GM19023 (cell line): ENCODE data around the gene THEM4.
"Not testable (repeated sequence)": the region's sequence is repeated elsewhere in the genome, so short reads cannot be mapped to it uniquely, and the experiment has no call there.

ENCODE experiments used
- ATAC-seq: cut with Tn5 transposase; IDR thresholded peaks from one replicate; pipeline ENCODE4 v1.9.1; 2021; ENCODE audit warnings: mild to moderate bottlenecking, moderate library complexity; ENCODE audit not compliant: unreplicated experiment

THEM4 gene

DNA sequence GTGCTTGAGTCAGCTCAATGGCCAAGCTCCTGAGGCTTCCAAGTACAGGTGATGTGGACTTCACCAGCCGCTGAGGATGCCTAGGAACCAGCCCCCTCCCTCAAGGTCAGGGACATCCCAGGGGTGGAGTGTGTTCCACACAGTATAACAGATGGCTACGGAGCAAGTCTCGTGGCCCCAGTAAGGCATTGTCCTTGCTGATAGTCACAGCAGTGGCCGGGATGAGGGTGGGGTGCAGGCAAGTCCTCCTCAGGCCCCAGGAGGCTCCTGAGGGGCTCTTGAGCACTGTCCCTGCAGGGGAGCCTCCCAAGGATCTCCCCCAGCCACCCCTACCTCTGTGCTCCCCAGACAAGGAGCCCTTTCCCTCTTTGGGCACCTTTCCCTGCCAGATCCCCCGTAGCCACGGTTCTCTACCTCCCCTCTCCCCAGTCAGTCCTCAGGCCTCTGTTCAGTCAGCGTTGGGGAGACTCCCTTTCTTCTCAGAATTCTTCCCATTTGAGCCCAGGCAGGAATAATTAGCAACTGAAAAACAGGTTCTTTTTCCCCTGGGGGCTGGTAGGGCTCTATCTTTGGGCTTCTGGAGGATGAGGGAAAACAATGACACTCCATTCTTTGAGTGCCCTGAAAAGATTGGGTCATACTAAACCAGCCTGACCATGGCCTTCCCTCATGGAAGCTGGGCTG, 48.7 kb downstream of the THEM4 start:
- no peak for ATAC-seq

DNA sequence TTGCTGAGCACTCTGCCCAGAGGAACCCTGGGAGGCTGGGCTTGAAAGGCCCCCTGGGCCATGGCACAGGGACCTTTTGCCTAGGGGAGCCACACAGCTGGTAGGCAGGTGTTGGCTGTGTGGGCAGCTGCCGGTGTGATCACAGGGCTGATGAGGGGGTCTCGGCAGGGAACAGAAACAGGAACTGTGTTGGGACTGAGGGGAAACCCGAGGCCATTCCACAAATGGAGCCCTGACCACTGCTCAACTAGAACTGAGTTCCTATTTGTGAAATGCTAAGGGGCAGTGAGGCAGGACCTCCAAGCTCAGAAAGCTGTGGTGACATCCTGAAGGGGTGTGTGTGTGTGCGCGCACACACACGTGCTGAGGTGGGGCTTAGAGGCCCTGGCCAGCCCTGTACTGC, 49.4 kb downstream of the THEM4 start:
- ATAC-seq: no peak

DNA sequence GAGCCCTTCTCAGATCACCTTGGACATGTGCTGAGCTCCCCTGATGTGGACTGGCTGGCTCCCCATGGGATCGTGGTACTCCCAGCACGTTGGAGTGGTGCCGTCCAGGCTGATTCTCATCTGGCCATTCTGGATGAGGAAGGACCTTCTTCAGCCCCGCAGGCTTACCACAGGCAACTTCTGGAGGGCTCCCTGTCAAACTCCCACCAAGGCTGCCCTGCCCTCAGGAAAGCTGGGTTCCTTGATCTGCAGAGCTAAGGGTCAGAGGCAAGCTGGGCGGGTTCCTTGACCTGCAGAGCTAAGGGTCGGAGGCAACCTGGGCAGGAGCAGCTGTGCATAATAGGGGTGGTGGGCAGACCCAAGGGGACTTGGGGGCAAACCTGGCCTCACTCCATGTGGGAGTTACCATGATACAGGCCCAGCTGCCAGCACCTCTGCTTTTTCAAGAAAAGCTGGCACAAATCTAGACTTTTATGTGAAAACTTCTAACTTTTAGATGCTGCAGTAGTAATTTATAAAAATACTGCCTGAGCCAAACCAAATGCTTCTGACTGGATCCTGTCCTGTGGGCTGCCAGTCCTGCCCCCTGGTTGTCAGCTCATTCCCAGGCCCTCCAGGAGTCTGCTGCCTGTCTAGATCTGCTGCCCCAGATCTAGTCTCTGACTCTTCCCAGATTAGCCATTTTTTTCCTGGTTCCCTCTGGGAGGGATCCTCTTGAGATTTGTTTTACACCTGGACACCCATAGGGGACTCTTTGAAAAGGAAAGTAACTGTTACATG, 50.2 kb downstream of the THEM4 start:
- ATAC-seq: no peak

DNA sequence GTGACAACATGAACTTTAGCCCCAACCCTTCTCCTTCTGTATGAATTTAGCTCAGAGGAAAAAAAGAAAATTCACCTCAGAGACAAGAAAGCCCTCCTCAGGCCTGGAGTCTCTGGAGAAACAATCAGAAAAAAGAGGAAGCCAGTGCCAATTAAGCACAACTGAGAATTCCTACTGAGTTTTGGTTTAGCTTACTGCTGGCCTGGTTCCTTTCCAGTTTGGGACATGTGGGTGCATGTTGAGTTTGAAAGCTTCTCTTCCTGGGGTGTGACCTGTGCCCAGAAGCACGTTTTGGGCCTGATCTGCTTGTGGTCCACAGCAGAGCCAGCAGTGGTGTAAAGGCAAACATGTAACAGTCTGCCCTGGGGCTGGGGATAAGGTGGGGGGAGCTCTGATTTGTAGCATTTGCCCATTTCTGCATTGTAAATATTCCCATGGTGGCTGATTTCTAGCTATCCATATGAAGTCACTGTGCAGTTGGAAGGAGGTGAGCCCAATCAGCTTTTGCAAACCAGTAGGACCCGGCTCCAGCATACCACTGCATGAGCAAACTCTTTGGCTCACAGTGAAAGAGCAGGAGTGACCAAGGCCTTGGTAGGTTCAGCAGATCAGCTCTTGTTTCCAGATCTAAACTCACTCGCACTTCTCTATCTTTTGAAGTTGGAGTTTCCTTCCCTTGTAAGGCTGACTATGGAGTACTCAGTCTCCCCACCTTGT, 51.1 kb downstream of the THEM4 start:
- no peak for ATAC-seq

- ATAC-seq: no peak
These were observed 53.4 kb downstream of the THEM4 start for GRCh38 chr1:151855933-151856332.

DNA sequence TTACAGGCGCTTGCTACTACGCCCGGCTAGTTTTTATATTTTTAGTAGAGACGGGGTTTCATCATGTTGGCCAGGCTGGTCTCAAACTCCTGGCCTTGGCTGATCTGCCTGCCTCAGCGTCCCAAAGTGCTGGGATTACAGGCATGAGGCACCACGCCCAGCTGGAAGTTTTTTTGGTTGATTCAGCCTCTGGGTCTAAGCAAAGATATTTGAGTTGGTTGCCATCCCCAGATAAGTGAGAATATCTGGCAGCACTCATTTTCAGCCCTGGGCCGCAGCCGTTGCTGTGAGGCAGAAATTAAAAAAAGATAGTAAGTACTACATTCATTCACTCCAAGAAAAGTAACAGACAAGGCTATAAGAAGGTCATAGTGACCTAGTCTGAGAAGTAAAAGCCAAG, 53.8 kb downstream of the THEM4 start:
- ATAC-seq: not testable (repeated sequence)

DNA sequence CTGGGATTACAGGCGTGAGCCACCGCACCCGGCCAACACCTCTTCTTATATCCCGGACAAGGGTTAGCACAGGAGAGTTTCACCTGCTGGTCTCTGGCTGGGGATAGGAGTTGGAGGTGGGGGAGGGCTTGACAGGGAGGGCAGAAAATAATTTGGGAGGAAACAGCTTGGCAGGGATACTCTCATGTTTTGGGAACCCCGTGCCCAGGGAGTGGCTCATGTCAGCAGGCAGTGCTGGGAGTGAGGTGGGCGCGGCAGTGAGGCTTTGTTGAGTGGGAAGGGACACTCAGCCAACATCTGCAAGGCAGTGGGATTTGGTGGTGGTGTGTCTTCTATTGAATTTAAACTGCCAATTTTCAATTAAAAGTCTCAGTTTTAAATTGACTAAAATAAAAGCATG, 54.7 kb downstream of the THEM4 start:
- no peak for ATAC-seq

GRCh38 chr1:151853411-151853943, 55.8 kb downstream of the THEM4 start, which contains the start of gene THEM5:
THEM5 (minus strand) TSS chr1:151853712; CDS start chr1:151853565, 147 bp downstream.
- ATAC-seq: no peak

DNA sequence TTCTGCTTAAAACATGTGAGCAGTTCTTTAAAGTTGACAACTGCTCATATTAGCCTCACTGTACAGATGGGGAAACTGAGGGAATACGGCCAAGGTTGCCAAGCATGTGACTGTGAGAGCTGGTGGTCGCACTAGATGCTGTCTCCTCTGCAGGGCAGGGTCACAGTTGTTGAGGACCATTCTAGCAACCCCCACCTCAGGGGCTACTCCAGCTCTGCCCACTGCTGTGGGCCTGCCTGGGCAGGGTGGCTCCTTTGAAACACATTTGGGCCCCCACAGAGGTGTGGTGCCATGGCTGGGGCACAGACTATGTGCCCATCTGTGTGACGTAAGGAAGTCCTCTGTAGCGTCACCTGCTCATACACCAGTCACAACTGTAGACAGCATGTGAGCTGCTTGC, 56.6 kb downstream of the THEM4 start:
- ATAC-seq: no peak

GRCh38 chr1:151851886-151852285, 57.4 kb downstream of the THEM4 start:
- no peak for ATAC-seq

- ATAC-seq: no peak
These were observed 59.4 kb downstream of the THEM4 start for GRCh38 chr1:151849871-151850270.

GRCh38 chr1:151849126-151849525, 60.2 kb downstream of the THEM4 start:
- ATAC-seq: no peak

- no peak for ATAC-seq
These were observed 61.3 kb downstream of the THEM4 start for GRCh38 chr1:151847867-151848596.

- no peak for ATAC-seq
These were observed 62.5 kb downstream of the THEM4 start for GRCh38 chr1:151846686-151847237.

GRCh38 chr1:151846062-151846568, 63.2 kb downstream of the THEM4 start:
- no peak for ATAC-seq

DNA sequence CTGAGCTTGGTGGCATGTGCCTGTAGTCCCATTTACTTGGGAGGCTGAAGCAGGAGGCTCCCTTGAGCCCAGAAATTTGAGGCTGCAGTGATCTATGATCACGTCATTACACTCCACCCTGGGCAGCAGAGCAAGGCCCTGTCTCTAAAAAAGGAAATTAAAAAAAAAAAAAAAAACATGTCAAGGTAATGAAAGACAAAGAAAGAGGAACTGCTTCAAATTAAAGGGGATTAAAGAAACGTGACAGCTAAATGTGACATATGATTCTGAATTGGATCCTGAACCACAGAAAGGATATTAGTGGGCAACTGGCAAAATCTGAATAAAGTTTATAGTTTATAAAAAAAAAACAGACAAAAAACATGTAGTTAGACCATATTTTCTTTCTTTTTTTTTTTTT, 65.9 kb downstream of the THEM4 start:
- ATAC-seq: no peak

DNA sequence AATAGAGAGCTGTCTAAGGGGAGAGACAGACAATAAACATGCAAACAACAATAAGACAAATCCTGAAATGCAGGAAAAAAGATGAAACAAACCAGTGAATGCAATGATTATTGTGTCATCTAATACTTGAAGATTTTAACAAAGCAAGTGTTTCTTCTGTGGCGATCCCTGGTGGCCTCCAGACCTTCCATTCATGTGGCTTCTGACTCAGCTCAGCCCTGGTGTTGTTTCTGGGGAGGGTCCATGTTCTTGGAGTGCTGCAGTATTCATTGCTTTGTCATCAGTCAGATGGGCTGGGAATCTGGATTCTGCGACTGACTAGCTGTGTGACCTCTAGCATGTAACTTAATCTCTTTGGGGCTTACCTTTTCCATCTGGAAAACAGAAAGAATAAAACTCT, 68.2 kb downstream of the THEM4 start:
- ATAC-seq: no peak

DNA sequence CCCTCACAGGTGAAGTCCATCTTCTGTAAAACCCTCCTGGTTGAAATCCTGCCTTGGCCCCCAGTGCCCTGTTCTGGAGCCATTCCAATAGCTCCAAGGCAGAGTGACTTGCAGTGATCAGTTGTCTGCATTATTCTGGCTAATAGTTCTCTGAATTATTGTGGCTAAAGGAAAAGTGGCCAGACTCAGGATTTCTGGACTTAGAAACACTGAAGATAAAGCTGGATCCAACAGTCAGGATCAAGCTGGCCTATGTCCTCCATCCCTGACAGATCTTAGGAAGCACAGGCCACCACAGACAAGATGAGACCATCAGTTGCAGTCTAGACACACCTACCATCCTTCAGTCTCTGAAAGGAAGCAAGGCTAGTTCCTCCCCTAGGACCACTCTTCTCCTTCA, 68.9 kb downstream of the THEM4 start:
- ATAC-seq: no peak

DNA sequence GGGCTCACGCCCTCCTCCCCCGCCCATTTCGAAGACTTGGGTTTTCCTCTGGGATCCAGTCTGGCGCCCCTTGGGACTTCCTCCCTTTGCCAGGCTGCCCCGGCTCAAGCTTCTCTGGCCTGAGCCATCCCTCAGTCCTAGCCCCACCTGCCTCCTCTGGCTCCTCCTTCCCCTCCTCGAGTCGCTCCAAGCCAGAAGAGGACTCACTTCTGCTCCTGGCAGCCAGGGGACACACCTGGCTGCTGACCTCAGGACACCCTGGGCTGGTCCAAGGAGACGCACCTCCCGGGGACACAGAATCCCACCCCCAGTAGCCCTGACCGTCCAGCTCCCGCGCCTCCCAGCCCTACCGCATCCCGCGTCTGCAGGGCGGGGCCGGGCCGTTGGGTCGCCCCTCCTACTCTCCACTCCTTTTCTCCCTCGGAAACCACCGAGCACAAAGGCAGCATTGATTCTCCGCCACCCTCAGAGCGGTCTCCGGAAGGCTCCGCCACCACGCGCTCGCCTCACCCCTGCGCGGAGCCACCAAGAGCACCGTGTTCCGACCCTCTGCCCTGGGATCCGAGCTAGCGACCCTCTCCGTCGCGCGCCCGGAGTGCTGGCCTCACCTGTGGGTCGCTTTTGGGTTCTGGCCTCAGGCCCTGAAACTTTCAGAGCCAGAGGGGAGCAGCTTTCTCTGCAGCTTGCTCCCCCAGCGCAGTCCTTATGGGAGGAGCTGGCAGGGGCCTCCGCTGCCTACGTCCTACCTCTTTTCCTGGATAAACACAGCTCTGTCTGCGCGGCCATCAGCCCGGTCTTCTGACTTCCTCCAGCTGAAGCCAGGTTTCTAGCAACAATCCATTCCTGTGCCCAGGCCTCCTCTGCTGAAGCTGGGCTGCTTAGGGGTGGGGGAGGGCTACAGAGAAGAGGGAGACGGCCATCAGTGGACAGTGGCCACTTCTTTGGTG, 69.6 kb downstream of the THEM4 start, which contains the start of gene C2CD4D:
TSS of gene C2CD4D (minus strand) at position 364 of the 947 bp plus-strand sequence. CDS start 831 bp downstream, outside the sequence.
- ATAC-seq: no peak
